HG03558 (cell line): ENCODE results near the gene CD27.

Experiments
- ATAC-seq: cut with Tn5 transposase; IDR thresholded peaks from one replicate; pipeline ENCODE4 v1.9.1; 2021; ENCODE audit warnings: moderate number of reproducible peaks; ENCODE audit not compliant: unreplicated experiment; ENCODE audit errors: extremely low read depth

Gene CD27

GRCh38 chr12:6432991-6433390 is 11.8 kb upstream of the CD27 start:
- no peak for ATAC-seq

GRCh38 chr12:6434205-6435140 is 10.3 kb upstream of the CD27 start:
- ATAC-seq, result no peak

GRCh38 chr12:6435961-6436715 is 8.6 kb upstream of the CD27 start:
- ATAC-seq, result no peak

GRCh38 chr12:6437586-6437985 is 7.2 kb upstream of the CD27 start:
- ATAC-seq, result no peak

GRCh38 chr12:6438345-6438744 is 6.4 kb upstream of the CD27 start:
- ATAC-seq, result no peak

GRCh38 chr12:6440391-6440790 is 4.4 kb upstream of the CD27 start:
- ATAC-seq, result no peak

- no peak for ATAC-seq
Observed at GRCh38 chr12:6442836-6443235, 1.9 kb upstream of the CD27 start.

- ATAC-seq, result no peak
Observed at GRCh38 chr12:6443361-6443983, 1.3 kb upstream of the CD27 start.

- no peak for ATAC-seq
Observed at GRCh38 chr12:6444031-6444430, 724 bp upstream of the CD27 start.

- no peak for ATAC-seq
Observed at GRCh38 chr12:6450091-6450868, 5.5 kb downstream of the CD27 start.

GRCh38 chr12:6450869-6451347 is 6.2 kb downstream of the CD27 start:
- ATAC-seq, result no peak

- ATAC-seq, result no peak
Observed at GRCh38 chr12:6451348-6452244, 6.8 kb downstream of the CD27 start, which contains the start of gene TAPBPL. TAPBPL (plus strand) TSS chr12:6452042; CDS start chr12:6452249, 207 bp downstream.

- ATAC-seq, result no peak
Observed at GRCh38 chr12:6452245-6452943, 7.6 kb downstream of the CD27 start.

- ATAC-seq, result no peak
Observed at GRCh38 chr12:6452944-6453630, 8.3 kb downstream of the CD27 start.

- no peak for ATAC-seq
Observed at GRCh38 chr12:6457220-6457945, 12.6 kb downstream of the CD27 start.

GRCh38 chr12:6458281-6459003 is 13.7 kb downstream of the CD27 start:
- ATAC-seq, result no peak

GRCh38 chr12:6459004-6459337 is 14.2 kb downstream of the CD27 start:
- ATAC-seq, result no peak
